ENCODE data around the gene AQP7.
"Not testable (repeated sequence)": the region's sequence is repeated elsewhere in the genome, so short reads cannot be mapped to it uniquely, and the experiment has no call there.

Gene AQP7

GRCh38 chr9:33431420-33431819 is 29.1 kb upstream of the AQP7 start:
- DNase-seq: no peak

GRCh38 chr9:33430942-33431341 is 28.6 kb upstream of the AQP7 start:
- DNase-seq: no peak

GRCh38 chr9:33429256-33429985 is 27.1 kb upstream of the AQP7 start:
- no peak for DNase-seq

- no peak for DNase-seq
Observed at GRCh38 chr9:33426843-33427293, 24.5 kb upstream of the AQP7 start.

GRCh38 chr9:33425128-33425533 is 22.8 kb upstream of the AQP7 start:
- DNase-seq: no peak

- not testable (repeated sequence) for DNase-seq
Observed at GRCh38 chr9:33424492-33424891, 22.1 kb upstream of the AQP7 start.

GRCh38 chr9:33424043-33424442 is 21.7 kb upstream of the AQP7 start:
- not testable (repeated sequence) for DNase-seq

- DNase-seq: no peak
Observed at GRCh38 chr9:33419708-33420303, 17.4 kb upstream of the AQP7 start.

- DNase-seq: no peak
Observed at GRCh38 chr9:33418090-33418489, 15.7 kb upstream of the AQP7 start.

GRCh38 chr9:33416996-33417395 is 14.6 kb upstream of the AQP7 start:
- DNase-seq: no peak

GRCh38 chr9:33415501-33416038 is 13.2 kb upstream of the AQP7 start:
- peak; percentile 55 for DNase-seq

- no peak for DNase-seq
Observed at GRCh38 chr9:33414889-33415500, 12.6 kb upstream of the AQP7 start.

- DNase-seq: no peak
Observed at GRCh38 chr9:33414268-33414667, 11.9 kb upstream of the AQP7 start.

GRCh38 chr9:33408087-33408486 is 5.7 kb upstream of the AQP7 start:
- DNase-seq: no peak

- no peak for DNase-seq
Observed at GRCh38 chr9:33407061-33407460, 4.7 kb upstream of the AQP7 start.

GRCh38 chr9:33404788-33405362 is 2.5 kb upstream of the AQP7 start:
- DNase-seq: no peak

GRCh38 chr9:33403941-33404787 is 1.8 kb upstream of the AQP7 start:
- DNase-seq: no peak

- DNase-seq: not testable (repeated sequence)
Observed at GRCh38 chr9:33401809-33402208, 559 bp downstream of the AQP7 start.

- not testable (repeated sequence) for DNase-seq
Observed at GRCh38 chr9:33399047-33399446, 3.3 kb downstream of the AQP7 start.

GRCh38 chr9:33397801-33398200 is 4.6 kb downstream of the AQP7 start:
- DNase-seq: not testable (repeated sequence)

GRCh38 chr9:33395159-33395879 is 7.0 kb downstream of the AQP7 start:
- not testable (repeated sequence) for DNase-seq

GRCh38 chr9:33393986-33394385 is 8.4 kb downstream of the AQP7 start:
- not testable (repeated sequence) for DNase-seq

All from NCI-H526 treated with DMSO at 0.1 percent for 48 hours (cell line).